Measurements from ENCODE around the gene SDCCAG8.

SDCCAG8 gene

DNA sequence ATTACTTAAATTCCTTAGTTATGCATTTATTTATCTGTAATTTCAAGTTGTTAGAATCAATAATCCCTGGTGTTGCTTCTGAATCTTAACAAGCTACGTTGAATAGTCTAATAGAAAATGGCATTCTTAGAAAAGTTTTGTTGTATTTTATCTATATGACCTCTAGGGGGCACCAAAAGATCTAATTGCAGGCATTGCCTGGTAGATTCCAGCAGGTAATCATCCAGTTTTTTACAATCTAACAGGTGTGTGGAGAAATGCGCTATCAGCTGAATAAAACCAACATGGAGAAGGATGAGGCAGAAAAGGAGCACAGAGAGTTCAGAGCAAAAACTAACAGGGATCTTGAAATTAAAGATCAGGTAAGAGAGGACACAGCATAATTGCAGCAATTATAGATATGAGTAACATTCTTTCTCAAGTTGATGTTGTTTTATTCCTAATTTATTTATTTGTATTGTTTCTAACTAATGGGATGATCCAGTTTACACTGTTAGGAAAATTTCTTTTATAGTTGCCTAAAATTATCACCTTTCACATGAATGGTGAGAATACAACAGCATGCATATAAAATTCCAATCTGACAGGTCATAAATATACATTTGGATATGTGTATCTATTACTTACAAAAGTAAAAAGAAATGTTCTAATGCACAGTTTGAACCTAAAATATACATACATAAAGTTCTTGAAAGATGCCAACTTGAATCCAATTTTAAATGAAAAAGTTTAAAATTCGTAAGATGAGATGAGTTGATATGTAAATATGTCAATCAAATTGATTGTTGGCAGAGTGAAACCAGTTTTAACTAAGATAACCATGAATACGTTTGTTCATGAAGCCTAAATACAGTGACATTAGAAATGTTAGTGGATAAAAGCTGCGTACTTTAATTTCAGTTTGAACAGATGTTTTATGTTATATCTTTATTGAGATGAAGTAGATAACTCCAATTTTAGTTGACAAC, 88.4 kb downstream of the SDCCAG8 start:
- Histone ChIP-seq H3K4me2 (ENCODE audit: low read length) (no peak overlapping the region), H3K4me1 (no peaks in the 10 kb centered on the region), H2AFZ (no peak overlapping the region), H3K4me3 (ENCODE audit: low read depth, low read length) (no peak overlapping the region), H3K79me2 (no peaks in the 10 kb centered on the region), H3K27ac (no peak overlapping the region), H3K9me3 (ENCODE audit: control insufficient read depth, low read length) (no peaks in the 10 kb centered on the region), H3K27me3 (ENCODE audit: control insufficient read depth, insufficient read depth, low read length) (no peaks in the 10 kb centered on the region), H3K36me3 (ENCODE audit: control insufficient read depth, insufficient read depth, low read length) (no peaks in the 10 kb centered on the region), H3K9ac (no peak overlapping the region)
- TF ChIP-seq, protein P1, sequence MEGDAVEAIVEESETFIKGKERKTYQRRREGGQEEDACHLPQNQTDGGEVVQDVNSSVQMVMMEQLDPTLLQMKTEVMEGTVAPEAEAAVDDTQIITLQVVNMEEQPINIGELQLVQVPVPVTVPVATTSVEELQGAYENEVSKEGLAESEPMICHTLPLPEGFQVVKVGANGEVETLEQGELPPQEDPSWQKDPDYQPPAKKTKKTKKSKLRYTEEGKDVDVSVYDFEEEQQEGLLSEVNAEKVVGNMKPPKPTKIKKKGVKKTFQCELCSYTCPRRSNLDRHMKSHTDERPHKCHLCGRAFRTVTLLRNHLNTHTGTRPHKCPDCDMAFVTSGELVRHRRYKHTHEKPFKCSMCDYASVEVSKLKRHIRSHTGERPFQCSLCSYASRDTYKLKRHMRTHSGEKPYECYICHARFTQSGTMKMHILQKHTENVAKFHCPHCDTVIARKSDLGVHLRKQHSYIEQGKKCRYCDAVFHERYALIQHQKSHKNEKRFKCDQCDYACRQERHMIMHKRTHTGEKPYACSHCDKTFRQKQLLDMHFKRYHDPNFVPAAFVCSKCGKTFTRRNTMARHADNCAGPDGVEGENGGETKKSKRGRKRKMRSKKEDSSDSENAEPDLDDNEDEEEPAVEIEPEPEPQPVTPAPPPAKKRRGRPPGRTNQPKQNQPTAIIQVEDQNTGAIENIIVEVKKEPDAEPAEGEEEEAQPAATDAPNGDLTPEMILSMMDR (IDR thresholded peaks at IDR 0.05), result peak; percentile 62

DNA sequence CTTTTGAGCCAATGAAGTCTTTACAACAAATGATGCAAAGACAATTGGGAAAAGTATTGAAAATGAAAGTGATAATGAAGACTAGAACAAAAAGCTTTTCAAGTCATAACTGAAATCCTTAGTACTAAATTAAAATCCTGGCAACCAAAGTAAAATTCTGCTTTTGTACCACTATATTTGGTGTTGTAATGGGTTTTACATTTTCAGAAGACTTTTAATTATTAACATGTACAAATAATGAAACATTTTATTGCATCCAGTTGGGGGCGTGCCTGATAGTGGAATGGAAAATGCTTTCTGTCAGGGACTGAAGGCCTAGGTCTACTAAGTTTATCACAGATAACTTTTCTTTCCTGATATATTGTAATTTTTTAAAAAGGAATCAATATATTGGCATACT, 89.4 kb downstream of the SDCCAG8 start:
- H3K36me3 ChIP-seq (ENCODE audit: control insufficient read depth, insufficient read depth, low read length), result no peaks in the 10 kb centered on the region
- no peaks in the 10 kb centered on the region for H3K4me1 ChIP-seq
- H2AFZ ChIP-seq, result no peak overlapping the region
- no peak overlapping the region for H3K4me3 ChIP-seq (ENCODE audit: low read depth, low read length)
- no peak overlapping the region for H3K4me2 ChIP-seq (ENCODE audit: low read length)
- TF ChIP-seq, protein P1 (IDR thresholded peaks at IDR 0.05), result no peak
- no peaks in the 10 kb centered on the region for H3K27me3 ChIP-seq (ENCODE audit: control insufficient read depth, insufficient read depth, low read length)
- no peak overlapping the region for H3K9ac ChIP-seq
- H3K79me2 ChIP-seq, result no peaks in the 10 kb centered on the region
- H3K27ac ChIP-seq, result no peak overlapping the region
- no peaks in the 10 kb centered on the region for H3K9me3 ChIP-seq (ENCODE audit: control insufficient read depth, low read length)

DNA sequence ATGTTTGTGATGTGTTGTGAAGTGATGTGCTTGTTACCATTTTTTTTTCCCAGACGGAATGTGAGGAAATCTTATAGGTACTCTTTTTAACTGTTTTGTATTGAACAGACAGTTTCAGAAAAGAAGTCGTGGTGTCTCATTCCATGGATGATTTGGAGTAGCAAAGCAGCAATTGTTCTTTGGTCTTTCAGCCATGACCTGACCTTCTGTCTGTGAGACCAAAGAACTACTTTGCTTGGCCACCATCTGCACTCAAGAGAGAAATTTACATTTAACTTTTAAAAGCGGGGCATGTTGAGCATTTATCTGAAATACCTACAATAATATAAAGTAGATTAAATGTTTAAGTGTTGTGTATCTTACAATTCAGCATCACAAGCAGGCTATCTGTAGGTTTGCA, 90.2 kb downstream of the SDCCAG8 start:
- Histone ChIP-seq H3K9me3 (ENCODE audit: control insufficient read depth, low read length) (no peaks in the 10 kb centered on the region), H3K4me3 (ENCODE audit: low read depth, low read length) (no peak overlapping the region), H3K36me3 (ENCODE audit: control insufficient read depth, insufficient read depth, low read length) (no peaks in the 10 kb centered on the region), H3K79me2 (no peaks in the 10 kb centered on the region), H2AFZ (no peak overlapping the region), H3K4me1 (no peaks in the 10 kb centered on the region), H3K4me2 (ENCODE audit: low read length) (no peak overlapping the region), H3K27me3 (ENCODE audit: control insufficient read depth, insufficient read depth, low read length) (no peaks in the 10 kb centered on the region), H3K9ac (no peak overlapping the region), H3K27ac (no peak overlapping the region)
- TF ChIP-seq, protein P1 (IDR thresholded peaks at IDR 0.05), result no peak

DNA sequence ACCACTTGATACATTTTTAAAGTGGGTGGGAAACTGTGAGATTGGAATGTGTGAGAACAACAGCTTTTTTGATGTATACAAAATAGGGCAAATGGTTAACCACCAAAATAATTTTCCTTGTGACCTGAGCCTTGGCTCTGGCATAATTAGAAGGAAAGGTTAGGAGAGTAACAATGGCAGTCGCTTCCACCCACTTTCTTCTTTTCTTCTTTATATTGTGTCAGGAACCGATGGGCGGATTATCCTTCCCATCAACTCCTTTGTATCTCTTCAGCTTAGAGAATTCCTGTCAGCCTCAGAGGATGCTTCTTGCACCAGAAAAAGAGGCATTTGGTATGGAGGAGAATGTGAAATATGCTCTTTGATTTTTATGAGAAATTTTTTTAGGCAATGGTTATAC, 90.6 kb downstream of the SDCCAG8 start:
- H3K4me3 ChIP-seq (ENCODE audit: low read depth, low read length), result no peak overlapping the region

More for the DNA sequence above, 90.6 kb downstream of the SDCCAG8 start:
- H3K27me3 ChIP-seq (ENCODE audit: control insufficient read depth, insufficient read depth, low read length), result no peaks in the 10 kb centered on the region
- TF ChIP-seq, protein P1 (IDR thresholded peaks at IDR 0.05), result no peak
- no peaks in the 10 kb centered on the region for H3K79me2 ChIP-seq
- H2AFZ ChIP-seq, result no peak overlapping the region
- H3K36me3 ChIP-seq (ENCODE audit: control insufficient read depth, insufficient read depth, low read length), result no peaks in the 10 kb centered on the region
- no peaks in the 10 kb centered on the region for H3K9me3 ChIP-seq (ENCODE audit: control insufficient read depth, low read length)
- no peak overlapping the region for H3K9ac ChIP-seq
- H3K4me1 ChIP-seq, result no peaks in the 10 kb centered on the region
- no peak overlapping the region for H3K4me2 ChIP-seq (ENCODE audit: low read length)
- no peak overlapping the region for H3K27ac ChIP-seq
